HL-60 (cell line): ENCODE results near the gene PRKCE.

Experiments
- CTCF ChIP-seq: IDR thresholded peaks from one replicate; pipeline ENCODE4 v1.5.1; 2011; ENCODE audit warnings: low read length, control low read depth, inconsistent platforms; ENCODE audit not compliant: insufficient read depth
- GABPA ChIP-seq: IDR thresholded peaks from 2 replicates; pipeline ENCODE4 v1.6.1; 2012; ENCODE audit warnings: low read depth
- POLR2AphosphoS5 ChIP-seq: IDR thresholded peaks from 2 replicates; pipeline ENCODE4 v1.6.1; 2012; ENCODE audit warnings: low read depth
- REST ChIP-seq: IDR thresholded peaks from 2 replicates; pipeline ENCODE4 v1.6.1; 2012; ENCODE audit warnings: low read depth; ENCODE audit not compliant: insufficient replicate concordance

- TF ChIP-seq CTCF (no peak), REST (no peak), GABPA (no peak), POLR2AphosphoS5 (no peak)
Measured at GRCh38 chr2:46136481-46136880, 485.0 kb downstream of the PRKCE start.
